ENCODE data around the gene PER2. TPM values are rescaled to one million over a fixed set of nuclear protein-coding genes. Genes with fewer than 3 reads are reported as not detected.

The PER2 gene
- total and polyA plus RNA-seq, 9 of the 15 experiments (the other 6 are each of a cell fraction or from before 2014, with no cell fraction given): 1.1 to 10.3 (median 2.9) TPM

DNA sequence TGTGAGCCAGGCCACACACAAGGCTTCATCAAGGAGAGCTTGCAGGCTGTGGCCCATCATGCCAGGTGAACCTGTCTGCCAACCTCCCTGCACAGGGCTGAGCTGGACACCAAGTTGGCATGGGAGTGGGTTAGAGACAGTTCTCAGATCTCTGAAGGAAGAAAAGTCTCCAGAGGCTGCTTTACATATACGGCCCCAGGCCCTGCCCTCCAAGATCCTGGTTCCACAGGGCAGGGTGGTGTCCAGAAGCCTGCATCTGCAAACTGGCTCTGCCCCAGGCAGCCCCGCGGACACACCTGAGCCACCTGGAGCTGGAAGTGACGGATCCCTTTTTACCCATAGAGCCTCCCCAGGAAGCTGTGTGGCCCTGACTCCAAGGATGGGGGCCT, 24.3 kb downstream of the PER2 start:
- Histone ChIP-seq H3K4me2 (ENCODE audit: insufficient read depth, low read length) (no peak overlapping the region), H3K9me1 (ENCODE audit: control insufficient read depth, insufficient read depth, low read length) (no peaks in the 10 kb centered on the region), H3K27ac (ENCODE audit: extremely low read depth, low read depth, low read length) (no peak overlapping the region), H3K79me2 (ENCODE audit: control insufficient read depth, insufficient read depth, low read length) (no peaks in the 10 kb centered on the region), H3K4me1 (replicated peaks in 1 of 2; ENCODE audit: control insufficient read depth in 2 of 2, insufficient read depth in 2 of 2, low read length in 2 of 2) (no peaks in the 10 kb centered on the region; a peak in 1 of 5 replicates), H3K27me3 (ENCODE audit: control insufficient read depth in 2 of 2, insufficient read depth in 2 of 2, low read length in 2 of 2) (no peaks in the 10 kb centered on the region), H3K36me3 (ENCODE audit: control insufficient read depth, insufficient read depth, low read length) (peaks cover 35% of the 10 kb centered on the region; the same call in 2 of the 3 replicates), H2AFZ (ENCODE audit: low read depth, low read length) (no peak overlapping the region), H3K9me3 (replicated peaks; ENCODE audit: control insufficient read depth, insufficient read depth, low read depth, low read length) (no peaks in the 10 kb centered on the region), H3K9ac (ENCODE audit: insufficient read depth in 1 of 2, low read depth in 2 of 2, low read length in 2 of 2) (no peak overlapping the region), H3K4me3 (no peak overlapping the region), H4K20me1 (replicated peaks; ENCODE audit: control insufficient read depth, insufficient read depth, low read length) (no peaks in the 10 kb centered on the region; the same call in 1 of the 2 replicates)
- in situ Hi-C loops (cut with MboI) (loop anchor here (25.0 kb wide), 1 partner anchor 402 kb away; the partner anchor contains the start of gene RAMP1), intact Hi-C loops (cut with micrococcal nuclease) (loop anchor here (5.0 kb wide), 1 partner anchor 407 kb away; the partner anchor contains the start of gene RAMP1)
- ATAC-seq (no peak), FAIRE-seq (no peak), DNase-seq (ENCODE audit: extremely low read depth in 1 of 4, low spot score in 3 of 4) (no peak)
- POLR2A ChIA-PET: interaction anchor here (0.6 kb wide), 1 partner anchor 258 kb away, joined by 3 read pairs; no protein-coding TSS in a partner anchor
- BruUV-seq (replicated peaks): no TSS peak
- WGBS (ENCODE audit: insufficient coverage, low coverage, missing lambda C conversion rate): 79% methylated on average over 2 of the region's 4 CpGs
- CTCF ChIA-PET (ENCODE audit: low intra/inter-chr PET ratio): interaction anchor here (1.0 to 2.2 kb wide), 4 partner anchors 104 to 751 kb away, joined by 3 to 21 read pairs (median 8); partner anchors contain the start of gene ERFE
- TF ChIP-seq FOXA3 (CRISPR knock-in tag; conservative IDR thresholded peaks at IDR 0.05 in 1 of 2, IDR thresholded peaks at IDR 0.05 in 1 of 2) (no peak), ADNP (tag; IDR thresholded peaks at IDR 0.05) (no peak), ZNF174 (CRISPR knock-in tag; IDR thresholded peaks at IDR 0.05) (no peak), GABPA (tag; conservative IDR thresholded peaks at IDR 0.05; ENCODE audit: low read depth) (no peak)
- TF ChIP-seq, protein P1, sequence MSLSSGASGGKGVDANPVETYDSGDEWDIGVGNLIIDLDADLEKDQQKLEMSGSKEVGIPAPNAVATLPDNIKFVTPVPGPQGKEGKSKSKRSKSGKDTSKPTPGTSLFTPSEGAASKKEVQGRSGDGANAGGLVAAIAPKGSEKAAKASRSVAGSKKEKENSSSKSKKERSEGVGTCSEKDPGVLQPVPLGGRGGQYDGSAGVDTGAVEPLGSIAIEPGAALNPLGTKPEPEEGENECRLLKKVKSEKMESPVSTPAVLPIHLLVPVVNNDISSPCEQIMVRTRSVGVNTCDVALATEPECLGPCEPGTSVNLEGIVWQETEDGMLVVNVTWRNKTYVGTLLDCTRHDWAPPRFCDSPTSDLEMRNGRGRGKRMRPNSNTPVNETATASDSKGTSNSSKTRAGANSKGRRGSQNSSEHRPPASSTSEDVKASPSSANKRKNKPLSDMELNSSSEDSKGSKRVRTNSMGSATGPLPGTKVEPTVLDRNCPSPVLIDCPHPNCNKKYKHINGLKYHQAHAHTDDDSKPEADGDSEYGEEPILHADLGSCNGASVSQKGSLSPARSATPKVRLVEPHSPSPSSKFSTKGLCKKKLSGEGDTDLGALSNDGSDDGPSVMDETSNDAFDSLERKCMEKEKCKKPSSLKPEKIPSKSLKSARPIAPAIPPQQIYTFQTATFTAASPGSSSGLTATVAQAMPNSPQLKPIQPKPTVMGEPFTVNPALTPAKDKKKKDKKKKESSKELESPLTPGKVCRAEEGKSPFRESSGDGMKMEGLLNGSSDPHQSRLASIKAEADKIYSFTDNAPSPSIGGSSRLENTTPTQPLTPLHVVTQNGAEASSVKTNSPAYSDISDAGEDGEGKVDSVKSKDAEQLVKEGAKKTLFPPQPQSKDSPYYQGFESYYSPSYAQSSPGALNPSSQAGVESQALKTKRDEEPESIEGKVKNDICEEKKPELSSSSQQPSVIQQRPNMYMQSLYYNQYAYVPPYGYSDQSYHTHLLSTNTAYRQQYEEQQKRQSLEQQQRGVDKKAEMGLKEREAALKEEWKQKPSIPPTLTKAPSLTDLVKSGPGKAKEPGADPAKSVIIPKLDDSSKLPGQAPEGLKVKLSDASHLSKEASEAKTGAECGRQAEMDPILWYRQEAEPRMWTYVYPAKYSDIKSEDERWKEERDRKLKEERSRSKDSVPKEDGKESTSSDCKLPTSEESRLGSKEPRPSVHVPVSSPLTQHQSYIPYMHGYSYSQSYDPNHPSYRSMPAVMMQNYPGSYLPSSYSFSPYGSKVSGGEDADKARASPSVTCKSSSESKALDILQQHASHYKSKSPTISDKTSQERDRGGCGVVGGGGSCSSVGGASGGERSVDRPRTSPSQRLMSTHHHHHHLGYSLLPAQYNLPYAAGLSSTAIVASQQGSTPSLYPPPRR (CRISPR knock-in tag; IDR thresholded peaks at IDR 0.05; ENCODE audit: borderline replicate concordance): no peak

All from K562 (cell line).